HG03575 (cell line): ENCODE measurements around the gene MRNIP.
"Not testable (repeated sequence)": the region's sequence is repeated elsewhere in the genome, so short reads cannot be mapped to it uniquely, and the experiment has no call there.

Source experiments
- ATAC-seq: cut with Tn5 transposase; IDR thresholded peaks from one replicate; pipeline ENCODE4 v1.9.1; 2021; ENCODE audit not compliant: unreplicated experiment, insufficient number of reproducible peaks, low FRiP score; ENCODE audit errors: extremely low read depth

MRNIP gene

GRCh38 chr5:179858241-179858585, 404 bp downstream of the MRNIP start:
- peak; percentile 13 for ATAC-seq

- ATAC-seq, result no peak
Observed at GRCh38 chr5:179854356-179854755, 4.3 kb downstream of the MRNIP start.

- no peak for ATAC-seq
Observed at GRCh38 chr5:179852993-179853547, 5.5 kb downstream of the MRNIP start.

- ATAC-seq, result no peak
Observed at GRCh38 chr5:179841621-179842020, 17.0 kb downstream of the MRNIP start.

GRCh38 chr5:179840766-179841165, 17.9 kb downstream of the MRNIP start:
- ATAC-seq, result no peak

GRCh38 chr5:179840321-179840720, 18.3 kb downstream of the MRNIP start:
- ATAC-seq, result no peak

GRCh38 chr5:179839328-179840256, 19.0 kb downstream of the MRNIP start:
- no peak for ATAC-seq

GRCh38 chr5:179837076-179838011, 21.3 kb downstream of the MRNIP start:
- ATAC-seq, result no peak

DNA sequence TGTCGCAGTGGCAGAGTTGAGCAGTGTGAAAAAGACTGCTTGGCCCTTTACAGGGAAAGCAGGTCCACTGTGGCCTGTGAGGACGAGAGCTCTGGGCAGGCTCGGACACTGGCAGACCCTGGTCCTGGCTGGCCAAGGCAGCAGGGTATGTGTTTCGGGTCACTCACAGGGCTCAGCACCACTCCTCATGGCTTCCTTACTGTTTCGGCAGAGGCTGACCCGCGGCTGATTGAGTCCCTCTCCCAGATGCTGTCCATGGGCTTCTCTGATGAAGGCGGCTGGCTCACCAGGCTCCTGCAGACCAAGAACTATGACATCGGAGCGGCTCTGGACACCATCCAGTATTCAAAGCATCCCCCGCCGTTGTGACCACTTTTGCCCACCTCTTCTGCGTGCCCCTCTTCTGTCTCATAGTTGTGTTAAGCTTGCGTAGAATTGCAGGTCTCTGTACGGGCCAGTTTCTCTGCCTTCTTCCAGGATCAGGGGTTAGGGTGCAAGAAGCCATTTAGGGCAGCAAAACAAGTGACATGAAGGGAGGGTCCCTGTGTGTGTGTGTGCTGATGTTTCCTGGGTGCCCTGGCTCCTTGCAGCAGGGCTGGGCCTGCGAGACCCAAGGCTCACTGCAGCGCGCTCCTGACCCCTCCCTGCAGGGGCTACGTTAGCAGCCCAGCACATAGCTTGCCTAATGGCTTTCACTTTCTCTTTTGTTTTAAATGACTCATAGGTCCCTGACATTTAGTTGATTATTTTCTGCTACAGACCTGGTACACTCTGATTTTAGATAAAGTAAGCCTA, 22.2 kb downstream of the MRNIP start:
- no peak for ATAC-seq

GRCh38 chr5:179834871-179835270, 23.7 kb downstream of the MRNIP start:
- ATAC-seq, result not testable (repeated sequence)

- ATAC-seq, result no peak
Observed at GRCh38 chr5:179834120-179834519, 24.5 kb downstream of the MRNIP start.

GRCh38 chr5:179833709-179834070, 24.9 kb downstream of the MRNIP start:
- no peak for ATAC-seq

- no peak for ATAC-seq
Observed at GRCh38 chr5:179833056-179833708, 25.4 kb downstream of the MRNIP start.

- ATAC-seq, result no peak
Observed at GRCh38 chr5:179832039-179832745, 26.4 kb downstream of the MRNIP start.

- ATAC-seq, result no peak
Observed at GRCh38 chr5:179830818-179831468, 27.7 kb downstream of the MRNIP start.

GRCh38 chr5:179829732-179830435, 28.7 kb downstream of the MRNIP start:
- ATAC-seq, result no peak
